Lower leg skin (tissue), 3 donors: Measurements from ENCODE around the gene TMC4.

Experiments
- POLR2A ChIP-seq, 2 donors: fragments of 450-650 bp; IDR thresholded peaks; one replicate each; pipeline ENCODE4 v1.6.1; 2016 to 2017; ENCODE audit warnings: antibody characterized with exemption in 2 of 2, mild to moderate bottlenecking in 1 of 2, moderate library complexity in 1 of 2
- TF ChIP-seq, protein P1 (sequence below), 3 donors: fragments of 450-650 bp; IDR thresholded peaks; one replicate each; pipeline ENCODE4 v1.5.1; 2016; ENCODE audit warnings: antibody characterized with exemption in 3 of 3, mild to moderate bottlenecking in 3 of 3, moderate library complexity in 2 of 3

DNA sequence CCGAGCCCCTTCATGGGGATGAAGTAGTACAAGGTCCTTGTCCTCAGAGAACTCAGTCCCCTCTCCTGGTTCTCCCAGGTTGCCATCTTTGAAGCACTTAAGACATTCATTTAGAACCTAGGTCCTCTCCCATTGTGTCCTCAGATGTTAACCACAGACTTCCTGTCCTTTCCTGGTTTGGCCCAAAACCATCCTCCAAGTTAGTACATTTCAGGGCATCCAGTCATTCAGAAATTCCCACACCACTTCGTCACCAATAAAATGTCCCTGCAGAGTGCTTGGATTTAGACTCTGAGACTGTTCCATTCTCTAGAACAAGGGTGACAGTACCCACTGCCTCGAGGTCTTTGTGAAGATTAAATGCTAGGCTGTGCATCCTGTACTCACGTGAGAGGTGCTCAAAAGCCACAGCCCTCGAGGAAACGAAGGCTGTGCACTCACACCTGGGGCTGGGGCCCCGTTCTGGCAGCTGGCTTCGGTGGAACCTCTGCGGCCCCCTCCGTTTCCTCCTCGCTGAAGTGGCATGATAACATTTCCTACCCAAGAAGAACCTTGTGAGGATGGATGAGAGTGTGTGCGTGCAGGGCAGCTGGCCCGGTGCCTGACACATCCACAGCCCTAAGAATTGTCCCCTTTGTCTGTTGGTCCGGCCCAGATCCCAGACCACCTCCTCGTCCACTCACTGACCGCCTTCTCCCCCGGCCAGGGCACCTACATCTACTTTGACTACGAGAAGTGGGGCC lies 18.2 kb downstream of the TMC4 start:
- TF ChIP-seq, protein P1, sequence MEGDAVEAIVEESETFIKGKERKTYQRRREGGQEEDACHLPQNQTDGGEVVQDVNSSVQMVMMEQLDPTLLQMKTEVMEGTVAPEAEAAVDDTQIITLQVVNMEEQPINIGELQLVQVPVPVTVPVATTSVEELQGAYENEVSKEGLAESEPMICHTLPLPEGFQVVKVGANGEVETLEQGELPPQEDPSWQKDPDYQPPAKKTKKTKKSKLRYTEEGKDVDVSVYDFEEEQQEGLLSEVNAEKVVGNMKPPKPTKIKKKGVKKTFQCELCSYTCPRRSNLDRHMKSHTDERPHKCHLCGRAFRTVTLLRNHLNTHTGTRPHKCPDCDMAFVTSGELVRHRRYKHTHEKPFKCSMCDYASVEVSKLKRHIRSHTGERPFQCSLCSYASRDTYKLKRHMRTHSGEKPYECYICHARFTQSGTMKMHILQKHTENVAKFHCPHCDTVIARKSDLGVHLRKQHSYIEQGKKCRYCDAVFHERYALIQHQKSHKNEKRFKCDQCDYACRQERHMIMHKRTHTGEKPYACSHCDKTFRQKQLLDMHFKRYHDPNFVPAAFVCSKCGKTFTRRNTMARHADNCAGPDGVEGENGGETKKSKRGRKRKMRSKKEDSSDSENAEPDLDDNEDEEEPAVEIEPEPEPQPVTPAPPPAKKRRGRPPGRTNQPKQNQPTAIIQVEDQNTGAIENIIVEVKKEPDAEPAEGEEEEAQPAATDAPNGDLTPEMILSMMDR (IDR thresholded peaks at IDR 0.05): no peak
- no peak for TF ChIP-seq POLR2A (IDR thresholded peaks at IDR 0.05)
